ENCODE measurements around the gene CYB5RL.

DNA sequence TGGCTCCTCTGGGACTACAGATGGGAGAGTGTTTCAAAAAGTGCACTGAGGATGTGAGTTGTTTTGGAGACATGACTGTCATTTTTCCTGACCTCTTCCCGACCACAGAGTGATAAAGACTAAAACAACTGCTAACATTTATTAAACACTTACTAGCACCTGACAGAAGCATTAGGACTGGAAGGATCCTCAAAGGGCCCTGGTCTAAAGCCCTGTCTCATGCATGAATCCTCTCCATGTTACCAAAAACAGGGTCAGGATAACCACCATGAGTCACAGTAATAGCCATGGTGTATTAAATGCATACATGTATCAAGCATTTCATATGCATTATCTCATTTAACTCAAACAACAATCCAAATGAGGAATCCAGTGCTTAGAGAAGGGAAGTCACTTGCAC lies 11.5 kb downstream of the CYB5RL start:
- TF ChIP-seq POLR2A (IDR thresholded peaks at IDR 0.05; ENCODE audit: low read depth, low read length) (no peak), PAX5 (IDR thresholded peaks at IDR 0.05; ENCODE audit: insufficient read depth, low read length, severe bottlenecking) (no peak)

Data from GM12891 (cell line).